ENCODE results near the gene PRKCH.

DNA sequence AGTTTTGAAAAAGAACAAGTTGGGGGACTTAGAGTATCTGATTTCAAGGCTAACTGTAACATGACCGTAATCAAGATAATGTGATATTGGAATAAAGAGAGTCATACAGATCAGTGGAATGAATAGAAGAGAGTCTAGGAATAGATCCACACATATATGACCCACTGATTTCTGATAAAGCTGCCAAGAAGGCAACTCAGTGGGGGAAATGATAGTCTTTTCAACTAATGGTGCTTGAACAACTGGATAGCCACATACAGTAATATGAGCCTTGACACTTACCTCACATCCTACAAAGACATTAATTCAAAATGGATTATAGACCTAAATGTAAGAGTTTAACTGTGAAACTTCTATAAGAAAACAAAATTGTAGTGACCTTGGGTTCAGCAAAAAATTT, 3.8 kb downstream of the PRKCH start:
- TF ChIP-seq, protein P1, sequence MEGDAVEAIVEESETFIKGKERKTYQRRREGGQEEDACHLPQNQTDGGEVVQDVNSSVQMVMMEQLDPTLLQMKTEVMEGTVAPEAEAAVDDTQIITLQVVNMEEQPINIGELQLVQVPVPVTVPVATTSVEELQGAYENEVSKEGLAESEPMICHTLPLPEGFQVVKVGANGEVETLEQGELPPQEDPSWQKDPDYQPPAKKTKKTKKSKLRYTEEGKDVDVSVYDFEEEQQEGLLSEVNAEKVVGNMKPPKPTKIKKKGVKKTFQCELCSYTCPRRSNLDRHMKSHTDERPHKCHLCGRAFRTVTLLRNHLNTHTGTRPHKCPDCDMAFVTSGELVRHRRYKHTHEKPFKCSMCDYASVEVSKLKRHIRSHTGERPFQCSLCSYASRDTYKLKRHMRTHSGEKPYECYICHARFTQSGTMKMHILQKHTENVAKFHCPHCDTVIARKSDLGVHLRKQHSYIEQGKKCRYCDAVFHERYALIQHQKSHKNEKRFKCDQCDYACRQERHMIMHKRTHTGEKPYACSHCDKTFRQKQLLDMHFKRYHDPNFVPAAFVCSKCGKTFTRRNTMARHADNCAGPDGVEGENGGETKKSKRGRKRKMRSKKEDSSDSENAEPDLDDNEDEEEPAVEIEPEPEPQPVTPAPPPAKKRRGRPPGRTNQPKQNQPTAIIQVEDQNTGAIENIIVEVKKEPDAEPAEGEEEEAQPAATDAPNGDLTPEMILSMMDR (IDR thresholded peaks at IDR 0.05), result no peak
- no peak for TF ChIP-seq POLR2A (IDR thresholded peaks at IDR 0.05)

Data from body of pancreas (tissue), 4 donors.